A673 (cell line): ENCODE measurements around the gene TMC1.

Source experiments
- CTCF ChIP-seq: fragments of 300-800, 200-600 bp; sonication (generic); conservative IDR thresholded peaks from 2 replicates; pipeline ENCODE4 v1.5.1; 2017; ENCODE audit warnings: low read depth, mild to moderate bottlenecking, antibody characterized with exemption, low read length, moderate library complexity, mixed read lengths
- EZH2 ChIP-seq: fragments of 200-600 bp; sonication (generic); IDR thresholded peaks from 2 replicates; pipeline ENCODE4 v1.6.1; 2017; ENCODE audit warnings: borderline replicate concordance, low read depth, mild to moderate bottlenecking, mixed read lengths, antibody characterized with exemption, low read length; ENCODE audit not compliant: poor library complexity, severe bottlenecking

GRCh38 chr9:72704688-72705375 is 183.4 kb downstream of the TMC1 start:
- TF ChIP-seq CTCF (no peak), EZH2 (no peak)
